Karpas-422 (cell line): ENCODE results near the gene SPTBN1. TPM values are rescaled to one million over a fixed set of nuclear protein-coding genes. Genes with fewer than 3 reads are reported as not detected.
"Not testable (repeated sequence)": the region's sequence is repeated elsewhere in the genome, so short reads cannot be mapped to it uniquely, and the experiment has no call there.

Source experiments
- DNase-seq: peaks from one replicate; pipeline ENCODE4 v3.0.0-alpha.2; 2015
- H2AFZ ChIP-seq: fragments of 200-600 bp; sonication (generic); 2 replicates; pipeline ENCODE4 v1.6.1; 2014; ENCODE audit warnings: antibody characterized with exemption, low read length, mixed read lengths
- H3K27ac ChIP-seq: fragments of 200-600 bp; sonication (generic); 2 replicates; pipeline ENCODE4 v1.5.1; 2014; ENCODE audit warnings: mild to moderate bottlenecking, low read length, moderate library complexity
- H3K27me3 ChIP-seq: fragments of 200-600 bp; sonication (generic); 2 replicates; pipeline ENCODE4 v1.6.1; 2014; ENCODE audit warnings: low read length, mixed read lengths
- H3K36me3 ChIP-seq: fragments of 200-600 bp; sonication (generic); 2 replicates; pipeline ENCODE4 v1.6.1; 2014; ENCODE audit warnings: low read length, mixed read lengths; ENCODE audit not compliant: insufficient read depth
- H3K4me1 ChIP-seq: fragments of 200-600 bp; sonication (generic); 2 replicates; pipeline ENCODE4 v1.6.1; 2014; ENCODE audit warnings: mild to moderate bottlenecking, low read length, mixed read lengths
- H3K4me2 ChIP-seq: fragments of 200-600 bp; sonication (generic); 2 replicates; pipeline ENCODE4 v1.6.1; 2014; ENCODE audit warnings: low read length, low read depth, mild to moderate bottlenecking; ENCODE audit not compliant: poor library complexity, severe bottlenecking
- H3K4me3 ChIP-seq: fragments of 200-600 bp; sonication (generic); 2 replicates; pipeline ENCODE4 v1.5.1; 2014; ENCODE audit warnings: mild to moderate bottlenecking, antibody characterized with exemption, low read length, mixed read lengths
- H3K79me2 ChIP-seq: fragments of 200-600 bp; sonication (generic); 2 replicates; pipeline ENCODE4 v1.6.1; 2014; ENCODE audit warnings: mild to moderate bottlenecking, low read length, mixed read lengths
- H3K9ac ChIP-seq: fragments of 200-600 bp; sonication (generic); 2 replicates; pipeline ENCODE4 v1.6.0; 2014; ENCODE audit warnings: low read length
- H3K9me2 ChIP-seq: fragments of 200-600 bp; sonication (generic), shearing (Covaris generic); replicated peaks from 2 replicates; pipeline ENCODE4 v1.6.0; 2014; ENCODE audit warnings: mild to moderate bottlenecking, low read length, moderate library complexity; ENCODE audit not compliant: insufficient read depth
- H3K9me3 ChIP-seq: fragments of 300-700, 200-600 bp; sonication (generic); 2 replicates; pipeline ENCODE4 v1.6.1; 2014; ENCODE audit warnings: low read length, mixed read lengths
- H4K20me1 ChIP-seq: fragments of 200-600 bp; sonication (generic); 2 replicates; pipeline ENCODE4 v1.6.1; 2014; ENCODE audit warnings: mild to moderate bottlenecking, antibody characterized with exemption, low read length, low read depth; ENCODE audit not compliant: insufficient read depth
- total RNA-seq: library from RNA; depleted of rRNA; stranded (reverse); fragments of >200 nt; shearing (Covaris generic); gene quantifications from 2 replicates; pipeline ENCODE4 v1.2.3, GENCODE V29; 2014; ENCODE audit warnings: low replicate concordance

Gene SPTBN1
- total RNA-seq, 1 experiment from 2014 or later = 6.2 TPM

DNA sequence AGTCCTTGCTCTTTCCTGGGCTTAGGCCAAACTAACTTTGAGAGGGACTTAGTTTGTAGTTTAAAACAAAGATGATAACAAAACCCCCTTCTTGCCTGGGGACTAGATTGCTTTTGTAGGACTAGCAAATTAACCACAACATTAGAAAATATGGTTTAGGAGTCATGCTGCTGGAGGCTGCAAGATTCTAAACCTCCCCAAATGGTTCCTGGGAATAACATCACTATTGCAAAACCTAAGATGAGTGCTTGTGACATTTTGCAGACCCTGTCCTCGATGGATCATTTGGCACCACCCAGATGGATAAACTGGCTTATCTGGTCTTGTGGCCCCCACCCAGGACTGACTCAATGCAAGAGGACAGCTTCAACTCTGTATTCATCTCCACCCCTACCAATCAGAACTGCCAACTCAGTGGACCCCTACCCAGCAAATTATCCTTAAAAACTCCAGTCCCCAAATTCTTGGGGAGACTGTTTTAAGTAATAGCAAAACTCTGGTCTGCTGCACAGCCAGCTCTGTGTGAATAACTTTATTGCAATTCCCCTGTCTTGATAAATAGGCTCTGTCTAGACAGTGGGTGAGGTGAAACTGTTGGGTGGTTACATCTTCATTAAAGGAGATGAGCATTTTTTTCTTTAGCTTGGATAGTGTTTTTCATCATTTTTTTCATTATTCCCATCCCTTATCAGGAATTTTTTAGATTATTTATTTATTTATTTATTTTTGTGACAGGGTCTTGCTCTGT, 58.9 kb downstream of the SPTBN1 start:
- H3K9ac ChIP-seq = no peak overlapping the region
- H3K27ac ChIP-seq = no peak overlapping the region
- no peaks in the 10 kb centered on the region for H3K27me3 ChIP-seq
- H2AFZ ChIP-seq = no peak overlapping the region
- H3K4me2 ChIP-seq = no peak overlapping the region
- H3K79me2 ChIP-seq = no peaks in the 10 kb centered on the region
- H3K4me1 ChIP-seq = no peaks in the 10 kb centered on the region
- H3K9me2 ChIP-seq = no peaks in the 10 kb centered on the region
- H3K4me3 ChIP-seq = no peak overlapping the region
- no peaks in the 10 kb centered on the region for H3K9me3 ChIP-seq
- H3K36me3 ChIP-seq = no peaks in the 10 kb centered on the region
- no peaks in the 10 kb centered on the region; the same call in 1 of the 2 replicates for H4K20me1 ChIP-seq
- DNase-seq = no peak

GRCh38 chr2:54516842-54517241, 60.7 kb downstream of the SPTBN1 start:
- Histone ChIP-seq H2AFZ (no peak overlapping the region), H3K9me3 (no peaks in the 10 kb centered on the region), H4K20me1 (no peaks in the 10 kb centered on the region; the same call in 1 of the 2 replicates), H3K27me3 (no peaks in the 10 kb centered on the region), H3K9me2 (no peaks in the 10 kb centered on the region), H3K36me3 (no peaks in the 10 kb centered on the region), H3K9ac (no peak overlapping the region), H3K27ac (no peak overlapping the region), H3K79me2 (no peaks in the 10 kb centered on the region), H3K4me1 (no peaks in the 10 kb centered on the region), H3K4me3 (no peak overlapping the region), H3K4me2 (no peak overlapping the region)
- no peak for DNase-seq

- H3K79me2 ChIP-seq, H4K20me1 ChIP-seq, H3K27me3 ChIP-seq, H2AFZ ChIP-seq, H3K4me2 ChIP-seq, H3K9ac ChIP-seq, H3K4me3 ChIP-seq, H3K36me3 ChIP-seq, DNase-seq, H3K4me1 ChIP-seq, H3K9me3 ChIP-seq, H3K9me2 ChIP-seq, H3K27ac ChIP-seq: not testable (repeated sequence)
Measured at GRCh38 chr2:54518016-54518415, 61.9 kb downstream of the SPTBN1 start.

DNA sequence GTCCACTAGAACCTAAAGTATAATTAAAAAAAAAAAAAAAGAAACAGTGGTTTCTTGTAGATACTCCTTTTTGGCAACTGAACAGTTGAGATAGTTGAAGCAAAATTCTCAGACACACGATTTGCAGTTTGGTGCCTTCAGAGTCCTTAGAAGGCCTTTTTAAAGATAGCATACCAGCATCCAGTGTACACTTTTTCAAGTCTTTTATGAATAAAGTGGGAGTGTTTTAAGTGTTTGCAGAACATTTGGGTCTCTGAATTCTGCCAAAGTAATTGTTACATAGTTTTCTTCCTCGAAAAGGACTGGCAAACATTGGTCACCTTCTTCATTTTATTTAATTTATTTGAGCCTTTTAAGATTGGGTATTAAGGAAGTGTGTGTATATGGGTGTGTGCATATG, 62.3 kb downstream of the SPTBN1 start:
- H3K27me3 ChIP-seq = no peaks in the 10 kb centered on the region
- H3K36me3 ChIP-seq = no peaks in the 10 kb centered on the region
- H3K27ac ChIP-seq = no peak overlapping the region
- no peaks in the 10 kb centered on the region for H3K4me1 ChIP-seq
- H3K9ac ChIP-seq = no peak overlapping the region
- no peaks in the 10 kb centered on the region; the same call in 1 of the 2 replicates for H4K20me1 ChIP-seq
- H3K4me2 ChIP-seq = no peak overlapping the region
- H3K79me2 ChIP-seq = no peaks in the 10 kb centered on the region
- H3K9me2 ChIP-seq = no peaks in the 10 kb centered on the region
- H3K4me3 ChIP-seq = no peak overlapping the region
- H2AFZ ChIP-seq = no peak overlapping the region
- no peaks in the 10 kb centered on the region for H3K9me3 ChIP-seq
- DNase-seq = no peak

DNA sequence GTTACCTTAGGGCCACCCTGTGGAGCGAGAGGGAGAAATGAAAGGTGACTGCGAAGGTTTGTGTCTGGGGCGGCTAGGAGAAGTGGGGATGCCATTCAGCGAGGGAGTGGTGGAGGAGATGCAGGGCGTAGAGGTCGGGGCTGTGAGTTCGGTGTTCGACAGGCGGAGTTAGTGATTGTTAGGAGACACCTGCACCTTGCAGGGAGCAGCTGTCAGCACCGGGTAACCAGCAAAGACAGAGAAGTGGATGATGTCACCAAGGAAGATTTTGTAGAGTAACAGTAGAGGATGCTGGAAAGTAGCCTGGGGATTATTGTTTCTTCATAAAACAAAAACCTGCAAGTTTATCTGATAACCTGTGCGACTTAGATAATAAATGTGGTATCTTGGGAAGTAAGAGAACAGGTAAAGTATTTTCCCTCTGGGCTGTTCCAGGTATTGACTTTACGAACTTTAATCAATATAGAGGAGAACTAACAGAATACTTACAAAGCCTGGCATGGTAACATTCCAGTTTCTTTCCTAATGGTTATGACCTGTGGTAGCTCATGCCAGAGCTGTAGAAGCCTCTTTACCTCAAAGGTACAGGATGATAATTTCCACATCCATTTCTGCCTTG, 63.8 kb downstream of the SPTBN1 start:
- Histone ChIP-seq H3K9me2 (no peaks in the 10 kb centered on the region), H3K4me1 (no peaks in the 10 kb centered on the region), H3K27ac (no peak overlapping the region), H4K20me1 (no peaks in the 10 kb centered on the region; the same call in 1 of the 2 replicates), H3K9ac (no peak overlapping the region), H3K4me2 (no peak overlapping the region), H3K79me2 (no peaks in the 10 kb centered on the region), H3K36me3 (no peaks in the 10 kb centered on the region), H3K27me3 (no peaks in the 10 kb centered on the region), H3K9me3 (no peaks in the 10 kb centered on the region), H2AFZ (no peak overlapping the region), H3K4me3 (no peak overlapping the region)
- no peak for DNase-seq

DNA sequence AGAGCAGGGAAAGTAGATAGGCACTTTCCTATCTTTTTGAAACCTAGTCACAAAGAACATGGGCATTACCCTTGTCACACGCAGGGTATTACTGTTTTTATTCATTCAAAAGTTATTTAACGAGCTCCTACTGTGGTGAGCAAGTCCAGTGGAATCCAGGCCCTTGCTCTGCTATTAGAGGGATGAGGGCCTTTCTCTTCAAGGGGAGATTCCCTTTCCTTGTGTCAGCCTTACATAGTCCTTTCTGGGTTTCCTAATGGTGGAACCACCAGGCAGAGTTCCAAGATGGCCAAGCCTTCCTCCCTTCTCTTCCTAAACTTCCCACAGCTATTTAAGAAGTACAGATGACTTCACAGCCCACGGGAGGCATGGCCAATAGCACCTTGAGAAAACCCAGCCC, 64.6 kb downstream of the SPTBN1 start:
- H2AFZ ChIP-seq = no peak overlapping the region
- H3K4me1 ChIP-seq = no peaks in the 10 kb centered on the region
- H3K4me3 ChIP-seq = no peak overlapping the region
- no peak overlapping the region for H3K27ac ChIP-seq
- H3K4me2 ChIP-seq = no peak overlapping the region
- no peak overlapping the region for H3K9ac ChIP-seq
- H3K9me3 ChIP-seq = no peaks in the 10 kb centered on the region
- H3K36me3 ChIP-seq = no peaks in the 10 kb centered on the region
- H4K20me1 ChIP-seq = no peaks in the 10 kb centered on the region; the same call in 1 of the 2 replicates
- DNase-seq = no peak
- no peaks in the 10 kb centered on the region for H3K27me3 ChIP-seq
- no peaks in the 10 kb centered on the region for H3K9me2 ChIP-seq
- no peaks in the 10 kb centered on the region for H3K79me2 ChIP-seq

DNA sequence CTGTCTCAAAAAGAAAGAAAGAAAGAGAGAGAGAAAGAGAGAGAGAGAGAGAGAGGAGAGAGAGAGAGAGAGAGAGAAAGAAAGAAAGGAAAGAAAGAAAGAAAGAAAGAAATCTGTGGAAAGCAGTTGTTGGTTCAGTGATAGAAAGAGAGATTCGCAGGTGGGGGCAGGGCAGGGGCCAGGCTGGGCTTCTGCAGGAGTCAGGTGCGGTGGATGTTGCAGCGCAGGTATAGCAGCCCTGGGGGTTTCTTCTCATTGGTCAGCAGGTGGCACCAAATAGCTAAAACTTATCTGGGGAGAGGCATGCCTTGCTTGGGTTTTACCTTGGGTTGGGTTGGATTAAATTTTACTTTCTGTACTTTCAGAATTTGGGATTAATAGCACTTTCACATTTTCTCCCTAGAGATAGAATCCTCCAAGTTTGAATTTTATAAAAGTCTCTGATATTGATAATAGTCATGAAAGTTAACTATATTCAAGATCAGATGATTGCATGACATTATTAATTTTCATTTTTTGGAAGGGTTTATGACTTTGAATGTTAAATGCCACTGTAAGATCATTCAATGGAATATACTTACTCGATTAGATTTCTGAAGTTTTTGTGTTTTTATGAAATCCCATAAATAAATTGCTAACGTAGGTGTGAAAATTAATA, 66.6 kb downstream of the SPTBN1 start:
- H3K4me3 ChIP-seq = no peak overlapping the region
- H3K4me1 ChIP-seq = no peaks in the 10 kb centered on the region
- H4K20me1 ChIP-seq = no peaks in the 10 kb centered on the region; the same call in 1 of the 2 replicates
- H3K27me3 ChIP-seq = no peaks in the 10 kb centered on the region
- no peaks in the 10 kb centered on the region for H3K79me2 ChIP-seq
- H3K9me3 ChIP-seq = no peaks in the 10 kb centered on the region
- no peak overlapping the region for H3K9ac ChIP-seq
- H3K9me2 ChIP-seq = no peaks in the 10 kb centered on the region
- H2AFZ ChIP-seq = no peak overlapping the region
- peak; percentile 89 for DNase-seq
- no peak overlapping the region for H3K4me2 ChIP-seq
- H3K27ac ChIP-seq = no peak overlapping the region
- H3K36me3 ChIP-seq = no peaks in the 10 kb centered on the region

GRCh38 chr2:54523324-54523959, 67.3 kb downstream of the SPTBN1 start:
- no peaks in the 10 kb centered on the region for H3K9me3 ChIP-seq
- H3K4me2 ChIP-seq = no peak overlapping the region
- H3K36me3 ChIP-seq = no peaks in the 10 kb centered on the region
- no peaks in the 10 kb centered on the region for H3K79me2 ChIP-seq
- H3K27me3 ChIP-seq = no peaks in the 10 kb centered on the region
- H3K9me2 ChIP-seq = no peaks in the 10 kb centered on the region
- H2AFZ ChIP-seq = no peak overlapping the region
- no peaks in the 10 kb centered on the region for H3K4me1 ChIP-seq
- DNase-seq = no peak
- H3K4me3 ChIP-seq = no peak overlapping the region
- no peak overlapping the region for H3K9ac ChIP-seq
- no peak overlapping the region for H3K27ac ChIP-seq
- H4K20me1 ChIP-seq = no peaks in the 10 kb centered on the region; the same call in 1 of the 2 replicates
